ENCODE results near the gene BTBD9. TPM values are rescaled to one million over a fixed set of nuclear protein-coding genes. Genes with fewer than 3 reads are reported as not detected.
A peak's percentile ranks its signal among the peaks of the same experiment; 100 is the strongest.

BTBD9 gene
- total and polyA plus RNA-seq, 2 of the 13 experiments (the other 11 are each of a cell fraction or from before 2014, with no cell fraction given): 1.2 to 3.0 TPM

GRCh38 chr6:38502423-38502822 lies 137.3 kb downstream of the BTBD9 start (continued):
- TF ChIP-seq ZNF432 (CRISPR knock-in tag; IDR thresholded peaks at IDR 0.05; ENCODE audit: borderline replicate concordance) (no peak), XBP1 (CRISPR knock-in tag; IDR thresholded peaks at IDR 0.05) (no peak), HDAC1 (CRISPR knock-in tag; IDR thresholded peaks at IDR 0.05) (peak; percentile 74; the same call in 1 of the 2 replicates), GLI4 (CRISPR knock-in tag; IDR thresholded peaks at IDR 0.05; ENCODE audit: borderline replicate concordance) (no peak), DNMT1 (CRISPR knock-in tag; IDR thresholded peaks at IDR 0.05) (no peak), ARNT (IDR thresholded peaks at IDR 0.05) (no peak), NCOA2 (CRISPR knock-in tag; IDR thresholded peaks at IDR 0.05) (peak; percentile 60; the same call in 1 of the 2 replicates), FOXJ3 (CRISPR knock-in tag; IDR thresholded peaks at IDR 0.05; ENCODE audit: borderline replicate concordance) (peak; percentile 53; the same call in 1 of the 2 replicates), PHF21A (CRISPR knock-in tag; IDR thresholded peaks at IDR 0.05) (0 out of 2 replicates have a peak, but pooled peaks have one; percentile 40), THAP11 (CRISPR knock-in tag; IDR thresholded peaks at IDR 0.05) (0 out of 2 replicates have a peak, but pooled peaks have one; percentile 22), TEAD3 (CRISPR knock-in tag; optimal IDR thresholded peaks at IDR 0.05; ENCODE audit: borderline replicate concordance) (peak; percentile 92), ZNF83 (CRISPR knock-in tag; IDR thresholded peaks at IDR 0.05; ENCODE audit: borderline replicate concordance) (no peak), MAFF (IDR thresholded peaks at IDR 0.05; ENCODE audit: low read depth, low read length) (0 out of 2 replicates have a peak, but pooled peaks have one; percentile 34), MIXL1 (CRISPR knock-in tag; IDR thresholded peaks at IDR 0.05) (peak; percentile 81), TBX2 (CRISPR knock-in tag; IDR thresholded peaks at IDR 0.05; ENCODE audit: borderline replicate concordance) (no peak), PPARG (CRISPR knock-in tag; conservative IDR thresholded peaks at IDR 0.05) (no peak), SAP130 (CRISPR knock-in tag; IDR thresholded peaks at IDR 0.05; ENCODE audit: low read depth) (peak; percentile 48), SIX4 (CRISPR knock-in tag; IDR thresholded peaks at IDR 0.05) (peak; percentile 53; the same call in 1 of the 2 replicates), ZNF337 (CRISPR knock-in tag; IDR thresholded peaks at IDR 0.05; ENCODE audit: borderline replicate concordance, low read depth) (no peak), GATAD2A (CRISPR knock-in tag; IDR thresholded peaks at IDR 0.05) (peak; percentile 88), NFYB (CRISPR knock-in tag; IDR thresholded peaks at IDR 0.05) (no peak), TOPORS (CRISPR knock-in tag; IDR thresholded peaks at IDR 0.05) (no peak), ZNF614 (CRISPR knock-in tag; IDR thresholded peaks at IDR 0.05; ENCODE audit: borderline replicate concordance) (peak; percentile 86), NR1H2 (CRISPR knock-in tag; IDR thresholded peaks at IDR 0.05; ENCODE audit: borderline replicate concordance, low read depth) (no peak), PLSCR1 (CRISPR knock-in tag; IDR thresholded peaks at IDR 0.05; ENCODE audit: borderline replicate concordance) (no peak), ZNF124 (CRISPR knock-in tag; IDR thresholded peaks at IDR 0.05) (peak; percentile 72; the same call in 1 of the 2 replicates)
- TF ChIP-seq, protein P1, sequence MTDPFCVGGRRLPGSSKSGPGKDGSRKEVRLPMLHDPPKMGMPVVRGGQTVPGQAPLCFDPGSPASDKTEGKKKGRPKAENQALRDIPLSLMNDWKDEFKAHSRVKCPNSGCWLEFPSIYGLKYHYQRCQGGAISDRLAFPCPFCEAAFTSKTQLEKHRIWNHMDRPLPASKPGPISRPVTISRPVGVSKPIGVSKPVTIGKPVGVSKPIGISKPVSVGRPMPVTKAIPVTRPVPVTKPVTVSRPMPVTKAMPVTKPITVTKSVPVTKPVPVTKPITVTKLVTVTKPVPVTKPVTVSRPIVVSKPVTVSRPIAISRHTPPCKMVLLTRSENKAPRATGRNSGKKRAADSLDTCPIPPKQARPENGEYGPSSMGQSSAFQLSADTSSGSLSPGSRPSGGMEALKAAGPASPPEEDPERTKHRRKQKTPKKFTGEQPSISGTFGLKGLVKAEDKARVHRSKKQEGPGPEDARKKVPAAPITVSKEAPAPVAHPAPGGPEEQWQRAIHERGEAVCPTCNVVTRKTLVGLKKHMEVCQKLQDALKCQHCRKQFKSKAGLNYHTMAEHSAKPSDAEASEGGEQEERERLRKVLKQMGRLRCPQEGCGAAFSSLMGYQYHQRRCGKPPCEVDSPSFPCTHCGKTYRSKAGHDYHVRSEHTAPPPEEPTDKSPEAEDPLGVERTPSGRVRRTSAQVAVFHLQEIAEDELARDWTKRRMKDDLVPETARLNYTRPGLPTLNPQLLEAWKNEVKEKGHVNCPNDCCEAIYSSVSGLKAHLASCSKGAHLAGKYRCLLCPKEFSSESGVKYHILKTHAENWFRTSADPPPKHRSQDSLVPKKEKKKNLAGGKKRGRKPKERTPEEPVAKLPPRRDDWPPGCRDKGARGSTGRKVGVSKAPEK (CRISPR knock-in tag; IDR thresholded peaks at IDR 0.05; ENCODE audit: borderline replicate concordance): no peak
- TF ChIP-seq, protein P2, sequence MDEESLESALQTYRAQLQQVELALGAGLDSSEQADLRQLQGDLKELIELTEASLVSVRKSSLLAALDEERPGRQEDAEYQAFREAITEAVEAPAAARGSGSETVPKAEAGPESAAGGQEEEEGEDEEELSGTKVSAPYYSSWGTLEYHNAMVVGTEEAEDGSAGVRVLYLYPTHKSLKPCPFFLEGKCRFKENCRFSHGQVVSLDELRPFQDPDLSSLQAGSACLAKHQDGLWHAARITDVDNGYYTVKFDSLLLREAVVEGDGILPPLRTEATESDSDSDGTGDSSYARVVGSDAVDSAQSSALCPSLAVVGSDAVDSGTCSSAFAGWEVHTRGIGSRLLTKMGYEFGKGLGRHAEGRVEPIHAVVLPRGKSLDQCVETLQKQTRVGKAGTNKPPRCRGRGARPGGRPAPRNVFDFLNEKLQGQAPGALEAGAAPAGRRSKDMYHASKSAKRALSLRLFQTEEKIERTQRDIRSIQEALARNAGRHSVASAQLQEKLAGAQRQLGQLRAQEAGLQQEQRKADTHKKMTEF (CRISPR knock-in tag; IDR thresholded peaks at IDR 0.05): peak; percentile 39; the same call in 1 of the 2 replicates
